ENCODE results near the gene METTL16. TPM values are rescaled to one million over a fixed set of nuclear protein-coding genes. Genes with fewer than 3 reads are reported as not detected.
A peak's percentile ranks its signal among the peaks of the same experiment; 100 is the strongest.

The METTL16 gene
- polyA plus RNA-seq, 1 of the 3 experiments (the other 2 are of a cell fraction): 8.1 TPM

GRCh38 chr17:2511462-2512369 is at the start of gene METTL16 (continued):
- peak; percentile 73; the same call in 1 of the 2 replicates for TF ChIP-seq TAF1 (IDR thresholded peaks at IDR 0.05; ENCODE audit: borderline replicate concordance, low read depth, low read length)
- no peak for TF ChIP-seq TEAD4 (IDR thresholded peaks at IDR 0.05; ENCODE audit: borderline replicate concordance, insufficient read depth)
- TF ChIP-seq EZH2phosphoT487 (IDR thresholded peaks at IDR 0.05; ENCODE audit: borderline replicate concordance, low read depth): no peak
- peak; percentile 99 for TF ChIP-seq CHD2 (IDR thresholded peaks at IDR 0.05; ENCODE audit: low read length, partially characterized antibody)
- no peak for TF ChIP-seq NFIC (IDR thresholded peaks at IDR 0.05; ENCODE audit: borderline replicate concordance)
- no peak for TF ChIP-seq EP300 (IDR thresholded peaks at IDR 0.05; ENCODE audit: borderline replicate concordance in 1 of 2, low read depth in 1 of 2, low read length in 1 of 2)
- no peak for TF ChIP-seq REST (IDR thresholded peaks at IDR 0.05; ENCODE audit: low read depth, low read length)

GRCh38 chr17:2560658-2561057 is 49.0 kb upstream of the METTL16 start:
- no peaks in the 10 kb centered on the region for H4K20me1 ChIP-seq (ENCODE audit: insufficient read depth)
- H3K36me3 ChIP-seq (replicated peaks in 1 of 2; ENCODE audit: control insufficient read depth in 1 of 2, insufficient read depth in 2 of 2, low read length in 1 of 2): no peaks in the 10 kb centered on the region
- no peaks in the 10 kb centered on the region for H3K9me2 ChIP-seq
- TF ChIP-seq EP300 (IDR thresholded peaks at IDR 0.05; ENCODE audit: borderline replicate concordance in 1 of 2, low read depth in 1 of 2, low read length in 1 of 2) (no peak), USF2 (IDR thresholded peaks at IDR 0.05; ENCODE audit: borderline replicate concordance, low read depth, low read length) (no peak), USF1 (IDR thresholded peaks at IDR 0.05; ENCODE audit: borderline replicate concordance, low read depth) (no peak), RCOR1 (IDR thresholded peaks at IDR 0.05; ENCODE audit: low read length) (no peak), NFIC (IDR thresholded peaks at IDR 0.05; ENCODE audit: borderline replicate concordance) (no peak), GABPA (IDR thresholded peaks at IDR 0.05; ENCODE audit: low read depth) (no peak), MAX (IDR thresholded peaks at IDR 0.05; ENCODE audit: low read depth) (no peak), TAF1 (IDR thresholded peaks at IDR 0.05; ENCODE audit: borderline replicate concordance, low read depth, low read length) (no peak), RFX5 (IDR thresholded peaks at IDR 0.05; ENCODE audit: low read length) (no peak), FOXM1 (IDR thresholded peaks at IDR 0.05; ENCODE audit: low read depth) (no peak), CHD2 (IDR thresholded peaks at IDR 0.05; ENCODE audit: low read length, partially characterized antibody) (no peak), ZBTB33 (IDR thresholded peaks at IDR 0.05; ENCODE audit: borderline replicate concordance, low read depth) (no peak), RXRA (IDR thresholded peaks at IDR 0.05; ENCODE audit: borderline replicate concordance, low read depth) (no peak), FOSL2 (IDR thresholded peaks at IDR 0.05; ENCODE audit: borderline replicate concordance, low read depth) (no peak), ELF1 (IDR thresholded peaks at IDR 0.05) (no peak)
- H3K79me2 ChIP-seq (ENCODE audit: insufficient read depth): no peaks in the 10 kb centered on the region
- H3K4me1 ChIP-seq (ENCODE audit: control insufficient read depth in 1 of 2, insufficient read depth in 2 of 2, low read depth in 1 of 2, low read length in 1 of 2): no peaks in the 10 kb centered on the region
- no peak for DNase-seq
- no peaks in the 10 kb centered on the region for H3F3A ChIP-seq (replicated peaks; ENCODE audit: insufficient read depth)
- H3K27me3 ChIP-seq (ENCODE audit: insufficient read depth): no peaks in the 10 kb centered on the region
- WGBS (ENCODE audit: low lambda C conversion rate): 66% methylated on average over 5 of the region's 5 CpGs
- CTCF ChIA-PET: no interaction called here
- POLR2A ChIA-PET: no interaction called here
- H3K9ac ChIP-seq: no peak overlapping the region
- H3K27ac ChIP-seq (ENCODE audit: low read depth in 2 of 2, low read length in 1 of 2): no peak overlapping the region
- H3K9me3 ChIP-seq: no peaks in the 10 kb centered on the region
- no peak overlapping the region for H2AFZ ChIP-seq (ENCODE audit: low read depth)
- H3K4me3 ChIP-seq (ENCODE audit: low read depth in 2 of 2, low read length in 1 of 2): no peak overlapping the region
- H3K4me2 ChIP-seq: no peak overlapping the region

Measured in SK-N-SH (cell line).